HCT116 (cell line): Measurements from ENCODE around the gene UBE2E1. TPM values are rescaled to one million over a fixed set of nuclear protein-coding genes. Genes with fewer than 3 reads are reported as not detected.

Experiments
- ATAC-seq: fragments of 200-7000 bp; cut with Tn5 transposase; 2 replicates; pipeline ENCODE4 v1.9.1; 2020; ENCODE audit warnings: mild to moderate bottlenecking, moderate library complexity
- BruUV-seq: library from RNA; stranded (reverse); fragments of 400-500 nt; replicated peaks from 2 replicates; lab custom pipeline; 2021; lab: Mats Ljungman, UMichigan
- CTCF ChIA-PET: fragments of 300-600 bp; sonication (Branson Sonifier 250); formaldehyde crosslinking; loops from one replicate; lab custom pipeline; 2021; ENCODE audit warnings: antibody characterized with exemption; lab: Charles Lee
- POLR2A ChIA-PET: fragments of 300-600, 350-600 bp; sonication (Branson Sonifier 250); formaldehyde crosslinking; loops from one replicate; lab custom pipeline; 2021; ENCODE audit warnings: antibody characterized with exemption; lab: Charles Lee
- RAD21 ChIA-PET, 2 experiments: fragments of 300-600 bp; sonication (Branson Sonifier 250); formaldehyde crosslinking; loops; one replicate each; lab custom pipeline; 2023; ENCODE audit warnings: low total read pairs in 2 of 2; ENCODE audit not compliant: uncharacterized antibody in 2 of 2, unreplicated experiment in 2 of 2, low non-redundant PET in 1 of 2; lab: Charles Lee
- DNase-seq: peaks from one replicate; pipeline ENCODE4 v3.0.0-alpha.2; 2010; ENCODE audit warnings: low read depth, low spot score
- H2AFZ ChIP-seq: fragments of 200-600 bp; shearing (Covaris generic), sonication (generic); 2 replicates; pipeline ENCODE4 v1.6.1; 2017; ENCODE audit warnings: low read depth, mixed run types, mixed read lengths, antibody characterized with exemption, low read length; ENCODE audit not compliant: poor library complexity, severe bottlenecking
- H3K27ac ChIP-seq: 2 replicates; pipeline ENCODE4 v1.5.1; 2012; ENCODE audit warnings: low read depth, low read length
- H3K27me3 ChIP-seq: fragments of 200-600 bp; sonication (generic); 2 replicates; pipeline ENCODE4 v1.6.1; 2016; ENCODE audit warnings: mixed run types, low read length, mixed read lengths; ENCODE audit not compliant: insufficient read depth
- H3K36me3 ChIP-seq, 2 experiments: fragments of 200-500 bp in 1 of 2; fragments of 200-600 bp in 1 of 2; sonication (Bioruptor generic) in 1 of 2; sonication (generic) in 1 of 2; 2 replicates each; pipeline versions ENCODE4 v1.5.1 to v1.6.1; 2014 to 2016; ENCODE audit warnings: low read length in 2 of 2, inconsistent platforms in 1 of 2, mixed read lengths in 1 of 2, mixed run types in 1 of 2; ENCODE audit not compliant: insufficient read depth in 2 of 2, control insufficient read depth in 1 of 2
- H3K4me1 ChIP-seq, 2 experiments: fragments of 200-600 bp in 1 of 2; sonication (generic) in 1 of 2; 2 replicates each; pipeline versions ENCODE4 v1.5.1 to v1.6.1; 2012 to 2017; ENCODE audit warnings: low read length in 2 of 2, inconsistent platforms in 1 of 2, mild to moderate bottlenecking in 1 of 2, mixed read lengths in 1 of 2, mixed run types in 1 of 2, moderate library complexity in 1 of 2; ENCODE audit not compliant: insufficient read depth in 2 of 2, control insufficient read depth in 1 of 2
- H3K4me2 ChIP-seq: fragments of 200-600 bp; sonication (generic); 2 replicates; pipeline ENCODE4 v1.6.1; 2017; ENCODE audit warnings: mixed run types, low read length, mixed read lengths
- H3K4me3 ChIP-seq, 2 experiments: fragments of 200-600 bp in 1 of 2; sonication (generic) in 1 of 2; replicated peaks in 1 of 2; 2 replicates each; pipeline ENCODE4 v1.5.1; 2011 to 2016; ENCODE audit warnings: low read length in 2 of 2, control low read depth in 1 of 2, low read depth in 1 of 2, mild to moderate bottlenecking in 1 of 2, mixed read lengths in 1 of 2, mixed run types in 1 of 2
- H3K79me2 ChIP-seq: fragments of 200-600 bp; sonication (generic); 2 replicates; pipeline ENCODE4 v1.6.1; 2017; ENCODE audit warnings: mild to moderate bottlenecking, mixed run types, low read length, moderate library complexity, mixed read lengths; ENCODE audit not compliant: insufficient read depth
- H3K9ac ChIP-seq: fragments of 200-600 bp; sonication (generic); 2 replicates; pipeline ENCODE4 v1.6.1; 2016; ENCODE audit warnings: low read length, mixed read lengths
- H3K9me2 ChIP-seq: fragments of 200-600 bp; sonication (generic), shearing (Covaris generic); 2 replicates; pipeline ENCODE4 v1.6.1; 2017; ENCODE audit warnings: mixed run types, mild to moderate bottlenecking, moderate library complexity; ENCODE audit not compliant: insufficient read depth
- H3K9me3 ChIP-seq, 2 experiments: fragments of 200-500 bp in 1 of 2; fragments of 200-600 bp in 1 of 2; sonication (Bioruptor generic) in 1 of 2; sonication (generic) in 1 of 2; 2 replicates each; pipeline ENCODE4 v1.6.1; 2014 to 2017; ENCODE audit warnings: low read length in 2 of 2, mixed read lengths in 2 of 2, inconsistent platforms in 1 of 2, low read depth in 1 of 2, mild to moderate bottlenecking in 1 of 2, mixed run types in 1 of 2, moderate library complexity in 1 of 2; ENCODE audit not compliant: control insufficient read depth in 1 of 2, insufficient read depth in 1 of 2
- H4K20me1 ChIP-seq: fragments of 200-600 bp; sonication (generic), shearing (Covaris generic); 2 replicates; pipeline ENCODE4 v1.6.1; 2017; ENCODE audit warnings: mixed run types, mild to moderate bottlenecking, moderate library complexity; ENCODE audit not compliant: insufficient read depth
- CEBPB ChIP-seq: IDR thresholded peaks from 2 replicates; pipeline ENCODE4 v1.6.1; 2012; ENCODE audit warnings: low read depth
- JUND ChIP-seq: IDR thresholded peaks from 2 replicates; pipeline ENCODE4 v1.6.1; 2012
- RAD21 ChIP-seq: IDR thresholded peaks from 2 replicates; pipeline ENCODE4 v1.6.1; 2012; ENCODE audit warnings: low read depth, mild to moderate bottlenecking
- SIN3A ChIP-seq: IDR thresholded peaks from 2 replicates; pipeline ENCODE4 v1.6.1; 2012; ENCODE audit warnings: low read depth
- ZFX ChIP-seq: fragments of 450-650 bp; IDR thresholded peaks from 2 replicates; pipeline ENCODE4 v1.6.1; 2017
- intact Hi-C: fragments of 100-400 bp; cut with micrococcal nuclease; formaldehyde crosslinking; loops from 2 replicates; pipeline ENCODE4 v1.10.0; 2022
- total RNA-seq: library from RNA; stranded (reverse); gene quantifications from one replicate; pipeline ENCODE4 v1.2.1, GENCODE V29; 2021; ENCODE audit not compliant: unreplicated experiment

The UBE2E1 gene
- total RNA-seq, 1 experiment from 2014 or later, result 75.1 TPM

DNA sequence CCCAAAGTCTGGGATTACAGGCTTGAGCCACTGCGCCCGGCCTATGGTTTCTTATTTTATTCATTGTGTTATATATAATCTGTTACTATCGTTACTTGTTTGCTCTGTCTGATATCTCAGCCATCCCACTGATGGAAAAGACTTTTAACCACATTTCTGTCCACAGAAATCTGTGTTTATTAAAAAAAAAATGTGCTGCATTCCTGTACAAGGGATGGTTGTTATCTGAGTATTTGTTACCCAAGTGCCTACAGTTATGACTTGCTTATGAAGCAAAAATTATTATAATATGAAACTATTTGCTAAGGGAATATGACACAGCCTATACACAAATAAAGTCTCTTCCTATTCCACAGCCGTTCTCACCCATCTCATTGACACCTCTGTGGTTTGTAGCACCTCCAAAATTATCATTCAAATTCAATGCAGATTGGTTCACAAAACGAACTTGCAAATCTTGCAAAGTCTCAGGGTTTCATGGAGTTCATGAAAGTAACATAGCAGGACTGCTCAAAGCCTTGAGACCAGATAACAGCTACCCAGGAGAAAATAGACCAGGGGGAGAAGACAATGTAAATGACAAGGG lies 47.4 kb upstream of the UBE2E1 start:
- RAD21 ChIA-PET, result no interaction called here
- DNase-seq, result no peak
- intact Hi-C loops, result no loop called here
- no peak for TF ChIP-seq SIN3A
- TF ChIP-seq, all 23 proteins: peak for 0
- no TSS peak for BruUV-seq
- POLR2A ChIA-PET, result no interaction called here
- Histone ChIP-seq H3K27ac (no peak overlapping the region), H4K20me1 (no peaks in the 10 kb centered on the region), H3K4me1 (peaks cover 0 to 10% of the 10 kb centered on the region in 2 experiments; a peak in 1 of 4 replicates), H3K4me3 (no peak overlapping the region), H3K36me3 (no peaks in the 10 kb centered on the region), H3K79me2 (no peaks in the 10 kb centered on the region), H2AFZ (no peak overlapping the region), H3K9me2 (no peaks in the 10 kb centered on the region), H3K27me3 (no peaks in the 10 kb centered on the region), H3K4me2 (no peak overlapping the region), H3K9me3 (no peaks in the 10 kb centered on the region), H3K9ac (no peak overlapping the region)
- CTCF ChIA-PET, result no interaction called here
- ATAC-seq, result no peak

DNA sequence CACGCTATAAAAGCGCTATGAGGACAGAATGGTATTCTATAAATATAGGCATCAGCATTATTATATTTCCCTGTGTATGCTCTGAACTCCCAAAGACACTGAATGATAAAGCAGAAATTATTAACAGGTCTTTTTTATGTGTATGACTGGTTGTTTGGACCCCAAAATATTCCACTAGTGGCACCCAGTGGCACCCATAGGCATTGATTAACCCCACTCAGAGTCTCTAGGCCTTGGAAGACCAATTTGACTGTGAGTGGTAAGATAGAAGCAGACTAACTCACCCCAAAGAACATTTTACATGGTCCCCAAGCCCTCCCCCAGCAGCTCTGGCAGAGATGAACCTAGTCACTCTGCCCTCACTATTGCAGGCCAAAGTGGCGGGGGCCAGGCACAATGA lies 45.4 kb upstream of the UBE2E1 start:
- ChIA-PET CTCF (interaction anchor here (1.7 kb wide), 1 partner anchor 111 kb away, joined by 8 read pairs; no protein-coding TSS in a partner anchor), RAD21 (no interaction called here), POLR2A (no interaction called here)
- no peaks in the 10 kb centered on the region for H3K27me3 ChIP-seq
- H3K27ac ChIP-seq, result no peak overlapping the region
- TF ChIP-seq RAD21, result peak; percentile 48
- TF ChIP-seq ZFX, result 0 out of 2 replicates have a peak, but pooled peaks have one; percentile 1
- no peak for TF ChIP-seq JUND
- no peak for TF ChIP-seq CEBPB
- H3K36me3 ChIP-seq, result no peaks in the 10 kb centered on the region
- DNase-seq (no peak), ATAC-seq (no peak)
- H3K4me3 ChIP-seq, result no peak overlapping the region
- no peaks in the 10 kb centered on the region for H3K9me3 ChIP-seq
- no peak overlapping the region for H3K4me2 ChIP-seq
- H4K20me1 ChIP-seq, result no peaks in the 10 kb centered on the region
- H3K4me1 ChIP-seq, result peaks cover 0 to 10% of the 10 kb centered on the region in 2 experiments; a peak in 1 of 4 replicates
- H2AFZ ChIP-seq, result peak overlapping the region; percentile 56
- no peak overlapping the region for H3K9ac ChIP-seq
- intact Hi-C loops, result loop anchor here (5.0 kb wide), 1 partner anchor 578 kb away; no protein-coding TSS in a partner anchor
- H3K79me2 ChIP-seq, result no peaks in the 10 kb centered on the region
- no TSS peak for BruUV-seq
- no peaks in the 10 kb centered on the region for H3K9me2 ChIP-seq
